Measurements from ENCODE around the gene MINDY4. TPM values are rescaled to one million over a fixed set of nuclear protein-coding genes. Genes with fewer than 3 reads are reported as not detected.

Gene MINDY4
- polyA plus RNA-seq, 1 experiment: 1.8 TPM

DNA sequence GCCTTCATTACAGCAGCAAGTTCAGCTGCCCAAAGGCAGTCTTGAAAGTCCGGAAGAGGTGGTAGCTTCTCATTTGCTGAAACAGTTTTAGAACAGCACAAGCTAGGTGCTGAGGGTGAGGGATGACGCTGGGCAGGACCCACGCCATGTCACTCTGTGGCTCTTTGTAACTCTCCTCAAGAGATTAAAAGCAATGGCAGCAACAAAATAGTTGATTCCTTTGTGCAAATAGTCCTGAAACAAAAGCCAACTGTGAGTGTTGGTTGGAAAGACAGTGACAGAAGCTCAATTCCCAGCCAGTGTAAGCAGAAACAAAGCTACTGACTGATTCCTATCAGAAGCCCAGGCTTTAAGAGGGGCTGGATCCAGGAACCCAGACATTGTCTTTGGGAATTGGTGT is 92.9 kb downstream of the MINDY4 start:
- no peak for DNase-seq (ENCODE audit: low read depth, low spot score)
- H3K27ac ChIP-seq (ENCODE audit: low read depth, low read length): peak overlapping the region; percentile 12
- TF ChIP-seq, protein P1, sequence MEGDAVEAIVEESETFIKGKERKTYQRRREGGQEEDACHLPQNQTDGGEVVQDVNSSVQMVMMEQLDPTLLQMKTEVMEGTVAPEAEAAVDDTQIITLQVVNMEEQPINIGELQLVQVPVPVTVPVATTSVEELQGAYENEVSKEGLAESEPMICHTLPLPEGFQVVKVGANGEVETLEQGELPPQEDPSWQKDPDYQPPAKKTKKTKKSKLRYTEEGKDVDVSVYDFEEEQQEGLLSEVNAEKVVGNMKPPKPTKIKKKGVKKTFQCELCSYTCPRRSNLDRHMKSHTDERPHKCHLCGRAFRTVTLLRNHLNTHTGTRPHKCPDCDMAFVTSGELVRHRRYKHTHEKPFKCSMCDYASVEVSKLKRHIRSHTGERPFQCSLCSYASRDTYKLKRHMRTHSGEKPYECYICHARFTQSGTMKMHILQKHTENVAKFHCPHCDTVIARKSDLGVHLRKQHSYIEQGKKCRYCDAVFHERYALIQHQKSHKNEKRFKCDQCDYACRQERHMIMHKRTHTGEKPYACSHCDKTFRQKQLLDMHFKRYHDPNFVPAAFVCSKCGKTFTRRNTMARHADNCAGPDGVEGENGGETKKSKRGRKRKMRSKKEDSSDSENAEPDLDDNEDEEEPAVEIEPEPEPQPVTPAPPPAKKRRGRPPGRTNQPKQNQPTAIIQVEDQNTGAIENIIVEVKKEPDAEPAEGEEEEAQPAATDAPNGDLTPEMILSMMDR (IDR thresholded peaks at IDR 0.05; ENCODE audit: low read depth, low read length): no peak
- POLR2A ChIA-PET: no interaction called here
- H3K27me3 ChIP-seq (ENCODE audit: control insufficient read depth, insufficient read depth, low read length): no peaks in the 10 kb centered on the region
- no peaks in the 10 kb centered on the region; the same call in 1 of the 2 replicates for H3K9me3 ChIP-seq (ENCODE audit: control insufficient read depth, insufficient read depth, low read length)
- H3K4me3 ChIP-seq (ENCODE audit: low read depth, low read length): no peak overlapping the region
- CTCF ChIA-PET: interaction anchor here (0.9 to 1.3 kb wide), 3 partner anchors 17 to 74 kb away, joined by 3 read pairs; no protein-coding TSS in a partner anchor

DNA sequence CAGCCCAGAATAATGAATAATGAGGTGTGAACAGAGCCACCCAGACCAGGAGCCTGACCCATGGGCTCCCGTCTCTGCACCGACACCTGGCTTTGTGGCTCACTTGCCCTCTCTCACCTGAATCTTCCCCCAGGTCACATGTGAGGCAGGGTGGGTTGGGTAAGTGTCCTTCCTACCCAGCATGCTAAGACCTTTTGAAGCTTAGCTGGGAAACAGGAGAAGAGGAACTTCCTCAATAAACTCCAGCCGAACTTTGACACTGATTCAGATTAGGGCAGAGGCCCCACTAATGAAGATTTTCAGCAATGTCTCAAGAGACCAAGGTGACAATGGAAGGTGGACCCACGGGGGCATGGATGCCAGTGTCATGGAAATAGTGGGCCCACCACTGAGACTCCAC is 93.9 kb downstream of the MINDY4 start:
- no peaks in the 10 kb centered on the region for H3K27me3 ChIP-seq (ENCODE audit: control insufficient read depth, insufficient read depth, low read length)
- ChIA-PET CTCF (no interaction called here), POLR2A (no interaction called here)
- no peak overlapping the region for H3K27ac ChIP-seq (ENCODE audit: low read depth, low read length)
- no peaks in the 10 kb centered on the region for H3K9me3 ChIP-seq (ENCODE audit: control insufficient read depth, insufficient read depth, low read length)
- no peak for DNase-seq (ENCODE audit: low read depth, low spot score)
- no peak overlapping the region for H3K4me3 ChIP-seq (ENCODE audit: low read depth, low read length)
- TF ChIP-seq, protein P1 (IDR thresholded peaks at IDR 0.05; ENCODE audit: low read depth, low read length): no peak

DNA sequence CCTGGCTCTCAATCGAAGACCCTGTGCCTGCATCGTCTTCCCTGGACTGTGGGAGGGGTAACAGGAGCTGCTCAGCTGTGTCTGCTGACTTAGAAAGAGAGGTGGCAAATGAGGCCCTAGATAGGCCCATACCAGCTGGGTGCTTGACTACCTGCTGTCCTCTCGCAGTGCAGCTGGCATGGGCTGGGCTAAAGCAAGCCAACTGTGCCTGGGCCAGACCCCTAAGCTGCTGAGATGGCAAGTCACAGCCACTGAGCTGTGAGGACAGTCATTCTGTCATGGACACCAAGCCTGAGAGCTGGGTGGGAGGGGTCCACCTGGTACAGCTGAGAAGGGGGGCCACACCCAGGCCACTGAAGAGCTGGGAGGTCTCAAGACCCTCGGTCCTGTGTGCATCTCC is 94.6 kb downstream of the MINDY4 start:
- H3K9me3 ChIP-seq (ENCODE audit: control insufficient read depth, insufficient read depth, low read length): no peaks in the 10 kb centered on the region
- ChIA-PET CTCF (no interaction called here), POLR2A (no interaction called here)
- DNase-seq (ENCODE audit: low read depth, low spot score): no peak
- no peak overlapping the region for H3K27ac ChIP-seq (ENCODE audit: low read depth, low read length)
- no peaks in the 10 kb centered on the region for H3K27me3 ChIP-seq (ENCODE audit: control insufficient read depth, insufficient read depth, low read length)
- no peak overlapping the region for H3K4me3 ChIP-seq (ENCODE audit: low read depth, low read length)
- TF ChIP-seq, protein P1 (IDR thresholded peaks at IDR 0.05; ENCODE audit: low read depth, low read length): no peak

DNA sequence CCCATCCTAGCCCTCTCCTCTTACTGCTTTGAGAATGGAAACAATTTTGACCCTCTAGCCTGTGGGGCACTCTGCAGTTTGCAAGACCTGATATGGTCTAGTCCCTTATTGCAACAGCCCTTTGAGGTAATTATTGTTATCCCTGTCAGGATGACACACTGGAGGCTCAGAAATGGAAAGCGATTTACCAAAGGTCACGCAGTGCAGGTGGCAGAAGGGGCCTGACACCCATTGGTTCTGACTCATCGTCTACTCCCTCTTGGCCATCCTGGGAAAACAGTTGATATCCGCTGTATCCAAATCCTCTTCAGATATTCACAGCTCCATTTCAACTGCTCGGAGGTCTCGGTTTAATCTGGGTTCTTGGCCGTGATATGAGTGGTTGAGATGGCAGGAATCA is 95.7 kb downstream of the MINDY4 start:
- Histone ChIP-seq H3K9me3 (ENCODE audit: control insufficient read depth, insufficient read depth, low read length) (no peaks in the 10 kb centered on the region), H3K27ac (ENCODE audit: low read depth, low read length) (peak overlapping the region; percentile 11), H3K4me3 (ENCODE audit: low read depth, low read length) (no peak overlapping the region), H3K27me3 (ENCODE audit: control insufficient read depth, insufficient read depth, low read length) (no peaks in the 10 kb centered on the region)
- CTCF ChIA-PET: interaction anchor here (0.6 kb wide), 2 partner anchors 117 to 533 kb away, joined by 3 read pairs; no protein-coding TSS in a partner anchor
- TF ChIP-seq, protein P1 (IDR thresholded peaks at IDR 0.05; ENCODE audit: low read depth, low read length): no peak
- POLR2A ChIA-PET: no interaction called here
- no peak for DNase-seq (ENCODE audit: low read depth, low spot score)

DNA sequence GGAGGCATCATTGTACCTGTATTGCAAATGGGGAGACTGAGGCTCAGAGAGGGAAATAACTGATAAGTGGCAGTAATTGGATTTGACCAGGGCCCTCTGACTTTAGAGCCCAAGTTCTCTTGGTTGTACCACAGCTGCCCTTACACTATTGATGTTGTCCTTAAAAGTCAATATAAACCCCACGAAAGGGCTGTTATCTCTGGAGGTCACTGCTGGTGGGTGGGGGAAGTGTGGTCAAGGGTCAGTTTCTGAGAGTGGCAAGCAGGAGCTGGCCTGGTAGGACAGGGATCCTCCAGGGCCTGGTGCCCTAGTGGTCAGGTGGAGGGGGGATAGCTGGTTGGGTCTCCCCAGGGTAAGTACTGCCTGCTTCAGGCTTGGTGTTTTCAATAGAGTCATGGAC is 96.3 kb downstream of the MINDY4 start:
- POLR2A ChIA-PET: no interaction called here
- H3K27ac ChIP-seq (ENCODE audit: low read depth, low read length): no peak overlapping the region
- DNase-seq (ENCODE audit: low read depth, low spot score): no peak
- CTCF ChIA-PET: interaction anchor here (0.8 kb wide), 1 partner anchor 71 kb away, joined by 5 read pairs; no protein-coding TSS in a partner anchor
- H3K27me3 ChIP-seq (ENCODE audit: control insufficient read depth, insufficient read depth, low read length): no peaks in the 10 kb centered on the region
- H3K9me3 ChIP-seq (ENCODE audit: control insufficient read depth, insufficient read depth, low read length): no peaks in the 10 kb centered on the region
- TF ChIP-seq, protein P1 (IDR thresholded peaks at IDR 0.05; ENCODE audit: low read depth, low read length): no peak
- no peak overlapping the region for H3K4me3 ChIP-seq (ENCODE audit: low read depth, low read length)
